Activated CD4-positive, alpha-beta memory T cell treated with anti-CD3 and anti-CD28 coated beads for 36 hours (primary cell): Measurements from ENCODE around the gene MPV17L2. TPM values are rescaled to one million over a fixed set of nuclear protein-coding genes. Genes with fewer than 3 reads are reported as not detected.
A peak's percentile ranks its signal among the peaks of the same experiment; 100 is the strongest.

Experiments
- CTCF ChIA-PET: fragments of 350-600 bp; sonication (Branson Sonifier 250); formaldehyde crosslinking; loops from one replicate; lab custom pipeline; 2021; ENCODE audit warnings: antibody characterized with exemption, inconsistent platforms; lab: Charles Lee
- POLR2A ChIA-PET: fragments of 350-600 bp; sonication (Branson Sonifier 250); formaldehyde crosslinking; loops from one replicate; lab custom pipeline; 2021; ENCODE audit warnings: antibody characterized with exemption; lab: Charles Lee
- DNase-seq: peaks from one replicate; pipeline ENCODE4 v3.0.0-alpha.2; 2020
- H3K27ac Mint-ChIP-seq: one replicate; pipeline ENCODE4 v1.8.0; 2021; ENCODE audit warnings: mixed read lengths
- H3K27me3 Mint-ChIP-seq: one replicate; pipeline ENCODE4 v1.8.0; 2021; ENCODE audit warnings: mixed read lengths
- H3K36me3 Mint-ChIP-seq: one replicate; pipeline ENCODE4 v1.8.0; 2021; ENCODE audit warnings: mixed read lengths
- H3K4me1 Mint-ChIP-seq: one replicate; pipeline ENCODE4 v1.8.0; 2021; ENCODE audit warnings: low read depth, mixed read lengths
- H3K4me3 Mint-ChIP-seq: one replicate; pipeline ENCODE4 v1.8.0; 2021; ENCODE audit warnings: mild to moderate bottlenecking, mixed read lengths
- H3K9me3 Mint-ChIP-seq: one replicate; pipeline ENCODE4 v1.8.0; 2021; ENCODE audit warnings: mixed read lengths
- intact Hi-C: fragments of 100-400 bp; cut with micrococcal nuclease; formaldehyde crosslinking; loops from one replicate; pipeline ENCODE4 v1.15.1; 2023
- total RNA-seq, 2 experiments: library from RNA; stranded (reverse); gene quantifications; one replicate each; pipeline ENCODE4 v1.2.3, GENCODE V29; 2021

The MPV17L2 gene
- total RNA-seq, 2 experiments from 2014 or later = 6.4 to 7.3 TPM

DNA sequence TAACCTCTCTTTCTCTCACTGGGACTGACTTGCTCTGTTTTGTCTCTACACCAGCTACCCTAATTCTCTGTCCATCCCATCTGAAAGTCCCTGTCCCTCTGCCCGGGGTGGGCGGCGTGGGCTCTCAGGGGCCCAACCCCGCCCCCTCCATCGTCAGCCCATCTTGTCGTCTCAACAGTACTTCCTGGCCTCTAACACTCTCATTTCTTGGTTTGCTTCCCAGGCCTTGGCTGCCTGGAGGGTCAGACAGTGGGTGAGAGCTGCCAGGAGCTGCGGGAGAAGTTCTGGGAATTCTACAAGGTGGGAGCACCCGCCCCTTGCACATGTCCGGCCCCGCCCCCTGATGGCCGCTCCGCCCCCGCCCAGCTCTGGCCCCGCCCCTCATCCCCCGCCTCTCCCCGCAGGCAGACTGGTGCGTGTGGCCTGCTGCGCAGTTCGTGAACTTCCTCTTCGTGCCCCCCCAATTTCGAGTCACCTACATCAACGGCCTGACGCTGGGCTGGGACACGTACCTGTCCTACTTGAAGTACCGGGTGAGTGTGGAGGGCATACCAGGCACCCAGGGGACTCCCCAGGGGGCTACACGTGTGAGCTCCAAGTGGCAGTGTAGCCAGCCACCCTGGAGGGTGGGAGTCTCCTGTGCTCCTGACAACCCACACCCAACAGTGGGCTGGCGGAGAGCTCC, 1.7 kb downstream of the MPV17L2 start:
- Mint-ChIP-seq H3K9me3 (no peaks in the 10 kb centered on the region), H3K27ac (no peak overlapping the region), H3K27me3 (no peaks in the 10 kb centered on the region), H3K4me3 (peak overlapping the region; percentile 86), H3K36me3 (peaks cover 12% of the 10 kb centered on the region), H3K4me1 (peaks cover 21% of the 10 kb centered on the region)
- peak; percentile 44 for DNase-seq
- intact Hi-C loops = no loop called here
- CTCF ChIA-PET = interaction anchor here (0.6 to 1.6 kb wide), 6 partner anchors 10 to 146 kb away, joined by 3 to 5 read pairs (median 4); partner anchors contain the start of genes PGPEP1 and RAB3A
- POLR2A ChIA-PET = no interaction called here

DNA sequence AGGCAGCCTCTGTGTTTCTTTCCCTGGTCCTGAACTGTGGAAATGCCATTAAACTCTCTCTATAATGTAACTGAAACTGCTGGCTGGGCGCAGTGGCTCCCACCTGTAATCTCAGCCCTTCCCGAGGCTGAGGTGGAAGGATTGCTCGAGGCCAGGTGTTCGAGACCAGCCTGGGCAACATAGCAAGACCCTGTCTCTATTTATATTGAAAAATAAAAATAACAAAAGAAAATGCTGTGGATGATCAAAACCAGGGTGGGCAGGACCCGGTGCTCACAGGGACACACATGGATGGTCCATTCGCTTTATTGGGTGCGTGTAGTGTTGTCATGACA, 3.5 kb downstream of the MPV17L2 start:
- no peak overlapping the region for H3K27ac Mint-ChIP-seq
- no peak overlapping the region for H3K4me3 Mint-ChIP-seq
- ChIA-PET POLR2A (no interaction called here), CTCF (no interaction called here)
- H3K36me3 Mint-ChIP-seq = peaks cover 14% of the 10 kb centered on the region
- peaks cover 22% of the 10 kb centered on the region for H3K4me1 Mint-ChIP-seq
- intact Hi-C loops = no loop called here
- H3K27me3 Mint-ChIP-seq = no peaks in the 10 kb centered on the region
- DNase-seq = no peak
- H3K9me3 Mint-ChIP-seq = no peaks in the 10 kb centered on the region

DNA sequence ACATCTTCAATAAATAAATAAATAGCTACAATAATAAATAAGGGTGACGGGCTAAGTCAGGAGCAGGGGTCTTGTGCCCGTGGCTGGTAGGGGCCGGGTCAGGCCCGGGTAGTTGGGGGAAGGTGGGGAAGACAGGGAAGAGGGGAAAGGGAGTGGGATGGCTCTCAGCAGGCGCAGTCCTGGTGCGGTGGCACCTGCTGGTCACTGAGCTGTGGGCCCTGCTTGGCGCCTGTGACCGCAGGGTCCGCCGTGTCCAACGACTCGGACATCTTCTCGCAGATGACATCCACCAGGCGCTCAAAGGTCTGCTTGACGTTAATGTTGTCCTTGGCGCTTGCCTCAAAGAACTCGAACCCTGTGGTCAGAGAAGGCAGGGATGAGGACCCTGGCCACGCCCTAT, 4.3 kb downstream of the MPV17L2 start:
- CTCF ChIA-PET = no interaction called here

DNA sequence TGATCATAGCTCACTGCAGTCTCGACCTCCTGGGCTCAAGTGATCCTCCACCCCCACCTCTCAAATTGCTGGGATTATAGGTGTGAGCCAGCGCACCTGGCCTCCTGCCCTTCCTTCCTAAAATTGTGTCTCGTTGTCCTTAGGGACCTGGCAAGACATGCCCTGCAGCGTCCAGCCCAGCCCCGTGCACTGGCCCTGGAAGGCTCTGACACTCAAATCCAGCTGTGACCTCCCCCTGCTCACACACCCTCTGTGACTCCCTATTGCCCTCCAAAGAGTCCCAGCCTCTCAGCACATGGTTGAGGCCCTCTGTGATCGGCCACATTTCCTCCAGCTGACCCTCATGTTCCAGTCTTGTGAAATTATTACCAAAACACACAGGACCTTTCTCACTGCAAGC, 4.9 kb downstream of the MPV17L2 start:
- intact Hi-C loops = no loop called here
- Mint-ChIP-seq H3K36me3 (peaks cover 15% of the 10 kb centered on the region), H3K9me3 (no peaks in the 10 kb centered on the region), H3K27me3 (no peaks in the 10 kb centered on the region), H3K4me3 (no peak overlapping the region), H3K4me1 (peaks cover 22% of the 10 kb centered on the region), H3K27ac (no peak overlapping the region)
- CTCF ChIA-PET = no interaction called here
- POLR2A ChIA-PET = no interaction called here
- no peak for DNase-seq

More for the DNA sequence above, 4.3 kb downstream of the MPV17L2 start:
- H3K4me3 Mint-ChIP-seq = no peak overlapping the region
- H3K27ac Mint-ChIP-seq = no peak overlapping the region
- no peaks in the 10 kb centered on the region for H3K27me3 Mint-ChIP-seq
- peaks cover 21% of the 10 kb centered on the region for H3K4me1 Mint-ChIP-seq
- intact Hi-C loops = no loop called here
- no peaks in the 10 kb centered on the region for H3K9me3 Mint-ChIP-seq
- DNase-seq = no peak
- POLR2A ChIA-PET = no interaction called here
- peaks cover 15% of the 10 kb centered on the region for H3K36me3 Mint-ChIP-seq

DNA sequence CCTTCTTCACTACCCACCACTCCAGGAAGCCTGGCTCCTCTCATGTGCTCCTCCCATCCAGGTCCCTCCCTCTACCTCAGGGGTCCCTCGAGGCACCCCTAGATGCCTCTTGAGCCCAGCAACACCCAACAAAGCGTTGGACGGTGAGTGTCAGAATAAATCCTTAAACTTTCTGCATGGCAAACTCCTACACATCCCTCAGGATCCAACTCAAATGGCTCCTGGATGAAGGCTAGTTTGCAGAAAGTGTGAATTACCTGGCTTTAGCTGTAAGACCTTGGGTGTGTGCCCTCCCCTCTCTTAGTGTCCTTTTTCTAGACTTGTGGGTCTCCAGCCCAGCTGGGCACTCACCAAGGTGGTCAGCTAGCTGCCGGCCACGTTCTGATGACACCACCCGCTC, 5.4 kb downstream of the MPV17L2 start:
- intact Hi-C loops = no loop called here
- Mint-ChIP-seq H3K27me3 (no peaks in the 10 kb centered on the region), H3K4me3 (no peak overlapping the region), H3K9me3 (no peaks in the 10 kb centered on the region), H3K27ac (no peak overlapping the region), H3K4me1 (peaks cover 22% of the 10 kb centered on the region), H3K36me3 (peaks cover 15% of the 10 kb centered on the region)
- ChIA-PET CTCF (interaction anchor here (1.2 kb wide), 1 partner anchor 53 kb away, joined by 3 read pairs; no protein-coding TSS in a partner anchor), POLR2A (no interaction called here)
- no peak for DNase-seq

DNA sequence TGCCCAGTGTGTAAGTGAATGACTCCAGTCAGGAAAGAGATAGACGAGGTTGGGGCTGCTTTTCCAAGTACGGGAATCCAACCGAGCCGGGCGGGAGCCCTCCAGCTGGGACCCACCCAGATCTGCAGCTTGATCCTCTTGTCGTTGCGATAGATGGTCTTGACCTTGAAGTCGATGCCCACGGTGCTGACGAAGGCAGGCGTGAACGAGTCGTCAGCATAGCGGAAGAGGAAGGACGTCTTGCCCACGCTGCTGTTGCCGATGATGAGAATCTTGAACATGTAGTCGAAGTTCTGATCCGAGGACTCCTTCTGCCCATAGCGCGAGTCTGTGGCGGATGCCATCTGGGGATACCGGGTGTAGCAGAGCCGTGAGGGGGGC, 9.4 kb downstream of the MPV17L2 start:
- no peak for DNase-seq
- Mint-ChIP-seq H3K27me3 (no peaks in the 10 kb centered on the region), H3K4me1 (peaks cover 21% of the 10 kb centered on the region), H3K27ac (no peak overlapping the region), H3K36me3 (peaks cover 15% of the 10 kb centered on the region), H3K9me3 (no peaks in the 10 kb centered on the region), H3K4me3 (peak overlapping the region; percentile 93)
- ChIA-PET POLR2A (no interaction called here), CTCF (interaction anchor here (0.8 to 1.3 kb wide), 3 partner anchors 10 to 49 kb away, joined by 3 to 5 read pairs (median 4); no protein-coding TSS in a partner anchor)
- intact Hi-C loops = loop anchor here (5.0 kb wide), 1 partner anchor 215 kb away; the partner anchor contains the start of gene SSBP4

DNA sequence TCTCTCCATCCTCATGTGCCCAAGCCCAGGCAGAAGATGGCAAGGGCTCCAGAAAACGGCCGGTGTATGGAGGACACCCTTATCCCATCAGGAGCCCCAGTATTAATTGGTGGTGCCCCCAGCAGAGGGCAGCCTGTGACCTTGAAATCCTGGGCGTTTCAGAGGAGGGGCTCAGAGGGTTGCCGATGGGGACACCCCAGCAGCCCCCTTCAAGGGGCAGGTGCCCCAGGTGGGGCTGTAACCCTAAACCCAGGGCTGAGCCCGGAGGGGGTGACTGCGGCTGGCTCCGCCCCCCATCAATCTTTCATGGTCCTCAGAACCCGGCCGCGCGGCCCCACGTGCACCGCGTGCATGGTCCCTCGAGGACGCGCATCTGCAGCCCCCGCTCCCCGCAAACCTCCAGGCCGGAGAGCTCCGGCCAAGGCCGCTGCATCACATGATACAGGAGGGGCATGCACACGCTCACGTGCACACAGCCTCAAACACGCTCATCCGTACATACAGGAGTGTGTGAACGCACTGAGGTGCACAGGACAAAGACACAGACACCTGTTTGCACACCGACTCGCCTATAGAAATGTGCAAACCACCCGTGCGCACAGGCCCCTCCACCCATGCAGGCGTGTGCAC, 9.9 kb downstream of the MPV17L2 start:
- ChIA-PET CTCF (interaction anchor here (1.0 to 8.4 kb wide), 6 partner anchors 11 to 248 kb away, joined by 3 to 170 read pairs (median 8); partner anchors contain the start of gene MPV17L2), POLR2A (interaction anchor here (0.5 to 1.5 kb wide), 5 partner anchors 10 to 178 kb away, joined by 3 to 8 read pairs (median 3); partner anchors contain the start of genes LSM4 and MPV17L2)
- H3K4me3 Mint-ChIP-seq = peak overlapping the region; percentile 93
- DNase-seq = peak; percentile 38
- H3K4me1 Mint-ChIP-seq = peaks cover 21% of the 10 kb centered on the region
- intact Hi-C loops = loop anchor here (5.0 kb wide), 1 partner anchor 214 kb away; the partner anchor contains the start of gene SSBP4
- no peaks in the 10 kb centered on the region for H3K9me3 Mint-ChIP-seq
- no peaks in the 10 kb centered on the region for H3K27me3 Mint-ChIP-seq
- H3K27ac Mint-ChIP-seq = peak overlapping the region; percentile 64
- peaks cover 14% of the 10 kb centered on the region for H3K36me3 Mint-ChIP-seq

DNA sequence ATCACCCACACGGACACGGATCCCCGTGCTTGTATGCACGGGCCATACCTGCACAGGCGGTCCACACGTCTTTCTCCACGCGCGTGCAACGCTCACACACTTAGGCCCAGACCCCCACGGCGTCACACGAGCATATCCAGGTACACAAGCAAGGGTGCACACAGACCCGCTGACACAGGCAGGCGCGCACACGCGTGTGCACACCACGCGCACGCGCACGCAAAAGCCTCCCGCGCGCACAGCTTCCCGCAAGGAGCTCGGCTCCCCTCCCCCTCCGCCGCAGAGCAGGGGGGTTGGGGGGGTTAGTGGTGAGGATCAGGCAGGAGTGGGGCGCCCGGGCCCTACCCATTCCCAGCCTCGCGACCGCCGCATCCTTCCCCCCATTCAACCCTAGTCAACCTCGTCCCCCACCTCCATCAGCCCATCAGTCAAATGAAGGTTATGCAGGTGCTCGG, 10.4 kb downstream of the MPV17L2 start:
- H3K4me3 Mint-ChIP-seq = peak overlapping the region; percentile 93
- DNase-seq = peak; percentile 56
- peaks cover 2% of the 10 kb centered on the region for H3K27me3 Mint-ChIP-seq
- H3K9me3 Mint-ChIP-seq = no peaks in the 10 kb centered on the region
- POLR2A ChIA-PET = interaction anchor here (0.5 to 1.5 kb wide), 7 partner anchors 11 to 178 kb away, joined by 3 to 8 read pairs (median 4); partner anchors contain the start of genes JUND, LSM4 and MPV17L2
- intact Hi-C loops = loop anchor here (5.0 kb wide), 1 partner anchor 214 kb away; the partner anchor contains the start of gene SSBP4
- H3K4me1 Mint-ChIP-seq = peaks cover 21% of the 10 kb centered on the region
- peak overlapping the region; percentile 65 for H3K27ac Mint-ChIP-seq
- peaks cover 8% of the 10 kb centered on the region for H3K36me3 Mint-ChIP-seq
- CTCF ChIA-PET = interaction anchor here (0.6 to 8.4 kb wide), 10 partner anchors 9 to 247 kb away, joined by 3 to 170 read pairs (median 5); partner anchors contain the start of genes LSM4 and MPV17L2

DNA sequence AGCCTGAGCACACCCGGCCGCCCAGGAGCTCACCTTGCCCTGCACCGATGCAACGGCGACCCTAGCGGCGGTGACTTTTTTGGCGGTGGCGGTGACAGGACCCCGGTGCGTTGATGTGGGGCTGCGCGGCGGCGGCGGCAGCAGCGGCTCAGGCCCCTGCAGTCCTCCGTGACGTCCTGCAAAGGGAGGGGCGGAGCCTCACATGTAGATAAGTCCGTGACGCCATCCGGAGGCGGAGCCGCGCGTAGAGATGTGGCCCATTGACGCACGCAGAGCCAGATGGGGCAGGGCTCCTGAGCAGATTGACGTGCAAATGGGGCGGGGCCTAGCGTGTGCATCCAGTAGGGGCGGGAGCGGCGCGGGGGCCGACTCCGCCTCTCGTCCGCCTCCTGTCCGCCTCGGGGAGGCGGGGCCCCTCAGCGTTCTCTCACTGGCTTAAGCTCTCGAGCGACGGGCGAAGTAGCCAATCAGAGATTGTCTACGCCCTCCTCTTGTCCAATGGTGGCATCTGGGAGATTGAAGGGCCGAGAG, 10.9 kb downstream of the MPV17L2 start, which contains the start of gene RAB3A:
Gene RAB3A, minus strand, starts transcription at position 180 of the 531 bp plus-strand sequence. CDS start 1,302 bp downstream, outside the sequence.
- Mint-ChIP-seq H3K36me3 (peaks cover 3% of the 10 kb centered on the region), H3K27me3 (peaks cover 3% of the 10 kb centered on the region), H3K27ac (peak within 1 kb of the TSS; percentile 69), H3K4me3 (peak within 1 kb of the TSS; percentile 93), H3K4me1 (peaks cover 21% of the 10 kb centered on the region), H3K9me3 (no peaks in the 10 kb centered on the region)
- peak; percentile 100 for DNase-seq
- ChIA-PET POLR2A (interaction anchor here (0.5 to 1.5 kb wide), 8 partner anchors 11 to 196 kb away, joined by 3 to 8 read pairs (median 4); partner anchors contain the start of genes JUND, LSM4 and MPV17L2), CTCF (interaction anchor here (0.6 to 8.4 kb wide), 12 partner anchors 9 to 247 kb away, joined by 3 to 170 read pairs (median 5); partner anchors contain the start of genes LSM4 and MPV17L2)
- intact Hi-C loops = loop anchor here (1.0 to 5.0 kb wide), 3 partner anchors 12 to 213 kb away; partner anchors contain the start of gene SSBP4

DNA sequence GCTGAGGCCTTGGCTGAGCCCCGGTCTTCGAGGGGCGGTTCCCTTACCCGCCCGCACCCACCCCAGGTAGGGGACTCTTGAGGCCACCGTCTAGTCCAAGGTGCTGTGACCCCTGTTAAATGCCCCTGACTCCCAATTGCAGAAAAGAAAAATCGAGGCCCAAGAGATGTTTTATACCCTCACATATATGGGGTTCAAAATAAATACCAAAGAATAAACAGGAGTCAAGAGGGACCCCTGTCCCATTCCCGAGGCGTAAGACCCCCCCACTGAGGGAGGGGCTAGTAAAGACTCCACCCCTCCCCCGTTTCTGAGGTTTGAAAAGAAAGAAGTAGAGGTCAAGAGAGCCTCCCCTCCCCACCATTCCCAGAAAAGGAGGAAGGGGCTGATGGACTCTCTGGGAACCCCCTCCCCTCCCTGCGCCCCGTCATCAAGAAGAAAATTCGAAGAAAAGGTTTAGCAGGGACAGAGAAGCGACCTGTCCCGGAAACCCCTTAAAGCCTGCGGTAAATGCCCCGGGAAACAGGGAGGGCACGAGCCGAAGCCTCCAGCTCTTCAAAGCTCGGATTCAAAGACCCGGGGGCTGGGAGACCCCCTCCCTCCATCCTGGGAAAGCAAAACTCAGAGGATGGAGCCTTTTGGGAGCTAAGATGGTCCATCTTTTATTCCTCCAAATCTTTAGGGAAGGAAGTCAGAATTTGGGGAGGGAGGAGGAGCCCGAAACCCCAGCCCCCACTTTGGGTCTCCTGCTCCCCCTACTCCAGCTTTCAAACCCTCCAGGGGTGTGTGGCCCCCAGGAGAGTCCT, 11.6 kb downstream of the MPV17L2 start:
- Mint-ChIP-seq H3K27ac (peak overlapping the region; percentile 69), H3K9me3 (no peaks in the 10 kb centered on the region), H3K27me3 (peaks cover 3% of the 10 kb centered on the region), H3K4me1 (peaks cover 21% of the 10 kb centered on the region), H3K4me3 (peak overlapping the region; percentile 84), H3K36me3 (peaks cover 2% of the 10 kb centered on the region)
- intact Hi-C loops = loop anchor here (1.0 to 5.0 kb wide), 3 partner anchors 12 to 213 kb away; partner anchors contain the start of gene SSBP4
- ChIA-PET POLR2A (interaction anchor here (0.6 to 1.6 kb wide), 6 partner anchors 12 to 197 kb away, joined by 3 to 8 read pairs (median 4); partner anchors contain the start of genes JUND, LSM4 and MPV17L2), CTCF (interaction anchor here (0.6 to 8.4 kb wide), 13 partner anchors 10 to 210 kb away, joined by 3 to 170 read pairs (median 6); partner anchors contain the start of genes LSM4 and MPV17L2)
- no peak for DNase-seq
